Muscle of leg (tissue), 11 donors: ENCODE results near the gene RPRD1A. TPM values are rescaled to one million over a fixed set of nuclear protein-coding genes. Genes with fewer than 3 reads are reported as not detected.
"Not testable (repeated sequence)": the region's sequence is repeated elsewhere in the genome, so short reads cannot be mapped to it uniquely, and the experiment has no call there.

ENCODE experiments used
- DNase-seq: peaks from one replicate; pipeline ENCODE4 v3.0.0; 2013
- H3K27ac ChIP-seq: one replicate; pipeline ENCODE4 v1.5.1; 2013; ENCODE audit warnings: mild to moderate bottlenecking, low read length, control low read depth
- H3K27me3 ChIP-seq: one replicate; pipeline ENCODE4 v1.6.1; 2013; ENCODE audit warnings: low read length; ENCODE audit not compliant: control insufficient read depth, insufficient read depth
- H3K36me3 ChIP-seq: one replicate; pipeline ENCODE4 v1.6.1; 2013; ENCODE audit warnings: low read length; ENCODE audit not compliant: control insufficient read depth, insufficient read depth
- H3K4me1 ChIP-seq: one replicate; pipeline ENCODE4 v1.6.1; 2013; ENCODE audit warnings: low read length; ENCODE audit not compliant: control insufficient read depth, insufficient read depth
- H3K4me3 ChIP-seq: one replicate; pipeline ENCODE4 v1.5.1; 2013; ENCODE audit warnings: low read length, control low read depth
- H3K9me3 ChIP-seq: replicated peaks from 2 replicates; pipeline ENCODE4 v1.6.1; 2013; ENCODE audit warnings: low read depth, low read length; ENCODE audit not compliant: control insufficient read depth
- WGBS: methylation state at CpG from one replicate; pipeline ENCODE4 v1.1.5; 2013; ENCODE audit warnings: missing lambda C conversion rate; ENCODE audit not compliant: insufficient coverage; 5-methylcytosine and 5-hydroxymethylcytosine counted together
- polyA plus RNA-seq, 8 donors: library from polyadenylated mRNA; unstranded; fragments of 120-200 nt; gene quantifications; one replicate each; pipeline versions ENCODE4 v1.2.1 to v1.2.3, GENCODE V29; 2013; ENCODE audit warnings: inconsistent platforms in 1 of 8, low replicate concordance in 1 of 8; ENCODE audit not compliant: insufficient read length in 8 of 8, insufficient read depth in 1 of 8
- total RNA-seq: library from RNA; stranded (reverse); fragments of 120-200 nt; gene quantifications from one replicate; pipeline ENCODE4 v1.2.4, GENCODE V29; 2013

Gene RPRD1A
- total and polyA plus RNA-seq, 9 donors, result 31.2 to 43.6 (median 37.8) TPM

GRCh38 chr18:36064809-36065079 lies 2.6 kb downstream of the RPRD1A start:
- H3K27ac ChIP-seq, H3K4me1 ChIP-seq, H3K36me3 ChIP-seq, H3K9me3 ChIP-seq, H3K4me3 ChIP-seq, DNase-seq, H3K27me3 ChIP-seq: not testable (repeated sequence)
- WGBS, result 99% methylated on average over 9 of the region's 9 CpGs

- no peaks in the 10 kb centered on the region for H3K36me3 ChIP-seq
- no peaks in the 10 kb centered on the region for H3K9me3 ChIP-seq
- no peak for DNase-seq
Observed at GRCh38 chr18:36064027-36064808, 3.1 kb downstream of the RPRD1A start.

GRCh38 chr18:36058674-36059073 lies 8.7 kb downstream of the RPRD1A start:
- no peaks in the 10 kb centered on the region for H3K9me3 ChIP-seq
- DNase-seq, result no peak
- no CpG with 5 or more reads among the region's 3 CpGs for WGBS

More at GRCh38 chr18:36064027-36064808, 3.1 kb downstream of the RPRD1A start:
- 94% methylated on average over 25 of the region's 31 CpGs for WGBS
- Histone ChIP-seq H3K27me3 (no peaks in the 10 kb centered on the region), H3K4me3 (no peak overlapping the region), H3K27ac (no peak overlapping the region), H3K4me1 (no peaks in the 10 kb centered on the region)

GRCh38 chr18:36051760-36052159 lies 15.6 kb downstream of the RPRD1A start:
- no CpG with 5 or more reads among the region's 3 CpGs for whole genome bisulfite sequencing
- Histone ChIP-seq H3K4me1 (no peaks in the 10 kb centered on the region), H3K27me3 (no peaks in the 10 kb centered on the region), H3K27ac (no peak overlapping the region), H3K36me3 (no peaks in the 10 kb centered on the region), H3K9me3 (peaks cover 25% of the 10 kb centered on the region), H3K4me3 (no peak overlapping the region)
- DNase-seq, result no peak

More at GRCh38 chr18:36058674-36059073, 8.7 kb downstream of the RPRD1A start:
- Histone ChIP-seq H3K27me3 (no peaks in the 10 kb centered on the region), H3K36me3 (no peaks in the 10 kb centered on the region), H3K27ac (no peak overlapping the region), H3K4me3 (no peak overlapping the region), H3K4me1 (no peaks in the 10 kb centered on the region)

GRCh38 chr18:36050479-36050878 lies 16.9 kb downstream of the RPRD1A start:
- Histone ChIP-seq H3K4me1 (no peaks in the 10 kb centered on the region), H3K27me3 (no peaks in the 10 kb centered on the region), H3K9me3 (peaks cover 32% of the 10 kb centered on the region), H3K27ac (no peak overlapping the region), H3K36me3 (no peaks in the 10 kb centered on the region), H3K4me3 (no peak overlapping the region)
- no peak for DNase-seq

GRCh38 chr18:36047521-36047920 lies 19.8 kb downstream of the RPRD1A start:
- DNase-seq, result no peak
- Histone ChIP-seq H3K36me3 (no peaks in the 10 kb centered on the region), H3K4me1 (no peaks in the 10 kb centered on the region), H3K9me3 (peaks cover 32% of the 10 kb centered on the region), H3K4me3 (no peak overlapping the region), H3K27me3 (no peaks in the 10 kb centered on the region), H3K27ac (no peak overlapping the region)

GRCh38 chr18:36046898-36047297 lies 20.5 kb downstream of the RPRD1A start:
- H3K4me3 ChIP-seq, result no peak overlapping the region
- H3K27me3 ChIP-seq, result no peaks in the 10 kb centered on the region
- H3K27ac ChIP-seq, result no peak overlapping the region
- peaks cover 31% of the 10 kb centered on the region for H3K9me3 ChIP-seq
- WGBS, result no CpG with 5 or more reads among the region's 3 CpGs
- DNase-seq, result no peak
- no peaks in the 10 kb centered on the region for H3K4me1 ChIP-seq
- no peaks in the 10 kb centered on the region for H3K36me3 ChIP-seq

- H3K4me3 ChIP-seq, result no peak overlapping the region
- H3K4me1 ChIP-seq, result no peaks in the 10 kb centered on the region
- H3K27me3 ChIP-seq, result no peaks in the 10 kb centered on the region
- H3K36me3 ChIP-seq, result no peaks in the 10 kb centered on the region
- WGBS, result no CpG with 5 or more reads among the region's 3 CpGs
- no peak for DNase-seq
- H3K9me3 ChIP-seq, result peaks cover 20% of the 10 kb centered on the region
- H3K27ac ChIP-seq, result no peak overlapping the region
Observed at GRCh38 chr18:36045241-36045991, 21.9 kb downstream of the RPRD1A start.

GRCh38 chr18:36043153-36043552 lies 24.2 kb downstream of the RPRD1A start:
- Histone ChIP-seq H3K36me3 (peaks cover 4% of the 10 kb centered on the region), H3K27ac (no peak overlapping the region), H3K27me3 (no peaks in the 10 kb centered on the region), H3K4me3 (no peak overlapping the region), H3K9me3 (peaks cover 21% of the 10 kb centered on the region), H3K4me1 (no peaks in the 10 kb centered on the region)
- no CpG with 5 or more reads among the region's 1 CpG for WGBS
- no peak for DNase-seq

GRCh38 chr18:36041146-36041545 lies 26.2 kb downstream of the RPRD1A start:
- no peak overlapping the region for H3K4me3 ChIP-seq
- peaks cover 4% of the 10 kb centered on the region for H3K36me3 ChIP-seq
- H3K27ac ChIP-seq, result no peak overlapping the region
- no peak for DNase-seq
- 86% methylated on average over 1 of the region's 3 CpGs for WGBS
- H3K9me3 ChIP-seq, result peaks cover 13% of the 10 kb centered on the region
- H3K4me1 ChIP-seq, result no peaks in the 10 kb centered on the region
- no peaks in the 10 kb centered on the region for H3K27me3 ChIP-seq
